Duodenal mucosa (tissue), 2 donors: ENCODE data around the gene ANO1.

Experiments used
- H3K27ac ChIP-seq: one replicate; pipeline ENCODE4 v1.7.0; 2013; ENCODE audit warnings: low read depth, low read length
- H3K27me3 ChIP-seq, 2 donors: one replicate each; pipeline ENCODE4 v1.7.0; 2013; ENCODE audit warnings: low read length in 2 of 2, control low read depth in 1 of 2; ENCODE audit not compliant: insufficient read depth in 2 of 2, control insufficient read depth in 1 of 2
- H3K36me3 ChIP-seq, 2 donors: one replicate each; pipeline ENCODE4 v1.7.0; 2013; ENCODE audit warnings: low read length in 2 of 2, control low read depth in 1 of 2; ENCODE audit not compliant: insufficient read depth in 2 of 2, control insufficient read depth in 1 of 2
- H3K4me1 ChIP-seq, 2 donors: one replicate each; pipeline ENCODE4 v1.7.0; 2013; ENCODE audit warnings: low read length in 2 of 2, control low read depth in 1 of 2; ENCODE audit not compliant: insufficient read depth in 2 of 2, control insufficient read depth in 1 of 2
- H3K4me3 ChIP-seq, 2 donors: one replicate each; pipeline ENCODE4 v1.7.0; 2013; ENCODE audit warnings: low read length in 2 of 2, low read depth in 1 of 2
- H3K9ac ChIP-seq, 2 donors: one replicate each; pipeline ENCODE4 v1.7.0; 2013; ENCODE audit warnings: low read length in 2 of 2, low read depth in 1 of 2
- H3K9me3 ChIP-seq, 2 donors: one replicate each; pipeline ENCODE4 v1.7.0; 2013; ENCODE audit warnings: low read length in 2 of 2, control low read depth in 1 of 2; ENCODE audit not compliant: control insufficient read depth in 1 of 2

ANO1 gene

DNA sequence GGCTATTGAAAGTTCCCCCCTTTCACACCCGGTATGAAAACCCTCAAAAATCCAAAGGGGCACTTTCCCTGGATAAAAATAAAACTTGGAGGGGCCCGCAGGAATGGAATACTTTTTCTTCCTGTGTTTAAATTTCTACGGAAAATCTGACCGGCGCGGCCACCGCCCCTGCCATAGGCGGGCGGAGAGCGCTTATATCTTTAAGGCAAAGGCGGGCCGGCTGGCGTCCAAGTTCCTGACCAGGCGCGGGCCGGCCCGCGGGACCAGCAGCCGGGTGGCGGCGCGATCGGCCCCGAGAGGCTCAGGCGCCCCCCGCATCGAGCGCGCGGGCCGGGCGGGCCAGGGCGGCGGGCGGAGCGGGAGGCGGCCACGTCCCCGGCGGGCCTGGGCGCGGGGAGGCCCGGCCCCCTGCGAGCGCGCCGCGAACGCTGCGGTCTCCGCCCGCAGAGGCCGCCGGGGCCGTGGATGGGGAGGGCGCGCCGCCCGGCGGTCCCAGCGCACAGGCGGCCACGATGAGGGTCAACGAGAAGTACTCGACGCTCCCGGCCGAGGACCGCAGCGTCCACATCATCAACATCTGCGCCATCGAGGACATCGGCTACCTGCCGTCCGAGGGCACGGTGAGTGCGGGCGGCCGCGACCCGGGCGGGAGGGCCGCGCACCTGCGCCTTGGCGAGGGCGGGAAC is at the start of gene ANO1:
Gene ANO1, plus strand, starts transcription at position 223 of the 686 bp plus-strand sequence. Its CDS starts 290 bp downstream, at position 513.
- Histone ChIP-seq H3K4me1 (peaks cover 0 to 5% of the 10 kb centered on the region in 2 donors), H3K27ac (no peak within 1 kb of the TSS), H3K36me3 (no peaks in the 10 kb centered on the region), H3K9ac (no peak within 1 kb of the TSS), H3K9me3 (no peaks in the 10 kb centered on the region), H3K4me3 (no peak within 1 kb of the TSS), H3K27me3 (peaks cover 49 to 50% of the 10 kb centered on the region in 2 donors)

DNA sequence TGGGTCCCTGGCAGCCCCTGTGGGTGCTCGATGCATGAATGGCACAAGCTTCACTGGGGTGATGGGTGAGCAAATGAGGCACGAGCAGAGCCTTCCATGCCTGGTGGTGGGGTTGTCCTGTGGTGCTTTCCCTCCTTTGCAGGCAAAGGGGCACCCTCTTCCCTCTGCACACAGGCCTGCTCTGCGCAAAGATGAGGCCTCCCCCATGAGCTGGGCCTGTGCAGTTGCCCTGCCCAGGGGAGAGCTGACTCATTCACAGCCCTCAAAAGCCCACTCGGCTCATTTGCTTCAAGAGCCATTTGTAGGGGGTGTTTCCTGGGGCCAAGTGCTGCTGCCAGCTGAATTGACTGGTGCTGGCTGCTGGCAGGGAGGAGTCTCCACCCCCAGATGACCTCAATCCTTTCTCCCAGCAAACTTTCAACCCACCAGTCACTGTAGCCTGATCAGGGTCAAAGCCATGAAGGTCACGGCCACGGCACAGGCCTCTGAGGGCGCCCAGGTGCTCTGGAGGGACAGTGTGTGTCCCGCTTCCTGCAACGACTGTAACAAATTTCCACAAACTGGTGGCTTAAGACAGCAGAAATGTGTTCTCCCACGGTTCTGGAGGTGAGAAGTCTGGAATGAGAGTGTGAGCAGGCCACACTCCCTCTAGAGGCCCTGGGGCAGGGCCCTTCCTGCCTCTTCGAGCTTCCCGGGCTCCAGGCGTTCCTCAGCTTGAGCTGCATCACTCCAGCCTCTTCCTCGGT is 48.8 kb upstream of the ANO1 start:
- Histone ChIP-seq H3K36me3 (no peaks in the 10 kb centered on the region), H3K4me1 (no peaks in the 10 kb centered on the region), H3K27ac (no peak overlapping the region), H3K9me3 (no peaks in the 10 kb centered on the region), H3K4me3 (no peak overlapping the region), H3K9ac (no peak overlapping the region), H3K27me3 (no peaks in the 10 kb centered on the region)

DNA sequence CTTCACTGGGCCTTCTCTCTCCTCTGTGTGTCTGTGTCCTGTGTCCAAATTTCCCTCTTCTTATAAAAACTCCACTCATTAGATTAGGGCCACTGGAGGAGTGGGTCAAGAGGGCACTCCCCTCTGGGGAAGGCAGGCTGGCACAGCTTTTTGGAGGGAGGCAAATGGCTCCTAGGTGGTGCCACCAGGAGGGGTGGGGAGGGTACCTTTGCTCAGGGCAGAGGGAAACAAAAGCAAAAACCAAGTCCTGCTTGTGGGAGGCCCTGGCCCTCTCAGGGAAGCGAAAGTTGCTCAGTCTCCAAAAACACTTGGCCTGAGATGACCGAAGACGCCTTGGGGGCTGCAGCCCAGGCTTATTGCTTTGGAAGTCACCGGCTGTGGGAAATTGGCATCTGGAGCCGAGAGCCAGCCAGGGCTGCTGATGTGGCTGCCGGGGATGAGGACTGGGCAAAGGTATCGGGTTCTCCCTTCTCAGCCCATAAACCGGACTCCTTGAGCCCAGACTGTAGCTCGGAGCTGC is 48.2 kb upstream of the ANO1 start:
- H3K4me3 ChIP-seq, result no peak overlapping the region
- no peaks in the 10 kb centered on the region for H3K27me3 ChIP-seq
- no peaks in the 10 kb centered on the region for H3K4me1 ChIP-seq
- H3K27ac ChIP-seq, result no peak overlapping the region
- H3K36me3 ChIP-seq, result no peaks in the 10 kb centered on the region
- H3K9ac ChIP-seq, result no peak overlapping the region
- H3K9me3 ChIP-seq, result no peaks in the 10 kb centered on the region

DNA sequence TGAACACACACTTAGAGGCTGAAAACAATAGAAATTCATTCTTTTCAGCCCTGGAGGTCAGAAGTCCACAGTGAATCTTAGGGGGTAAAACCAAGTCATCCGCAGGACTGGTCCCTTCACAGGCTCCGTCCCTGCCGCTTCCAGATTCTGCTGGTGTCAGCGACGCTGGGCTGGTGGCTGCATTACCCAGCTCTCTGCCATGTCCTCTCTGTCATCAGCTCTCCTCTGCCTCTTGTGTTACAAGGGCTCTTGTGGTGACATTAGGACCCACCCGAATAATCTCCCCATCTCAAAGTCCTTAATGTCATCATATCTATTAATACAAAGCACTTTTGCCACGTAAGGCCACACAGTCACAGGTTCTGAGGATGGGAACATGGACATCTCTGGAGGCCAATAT is 47.7 kb upstream of the ANO1 start:
- H3K27ac ChIP-seq, result no peak overlapping the region
- H3K36me3 ChIP-seq, result no peaks in the 10 kb centered on the region

DNA sequence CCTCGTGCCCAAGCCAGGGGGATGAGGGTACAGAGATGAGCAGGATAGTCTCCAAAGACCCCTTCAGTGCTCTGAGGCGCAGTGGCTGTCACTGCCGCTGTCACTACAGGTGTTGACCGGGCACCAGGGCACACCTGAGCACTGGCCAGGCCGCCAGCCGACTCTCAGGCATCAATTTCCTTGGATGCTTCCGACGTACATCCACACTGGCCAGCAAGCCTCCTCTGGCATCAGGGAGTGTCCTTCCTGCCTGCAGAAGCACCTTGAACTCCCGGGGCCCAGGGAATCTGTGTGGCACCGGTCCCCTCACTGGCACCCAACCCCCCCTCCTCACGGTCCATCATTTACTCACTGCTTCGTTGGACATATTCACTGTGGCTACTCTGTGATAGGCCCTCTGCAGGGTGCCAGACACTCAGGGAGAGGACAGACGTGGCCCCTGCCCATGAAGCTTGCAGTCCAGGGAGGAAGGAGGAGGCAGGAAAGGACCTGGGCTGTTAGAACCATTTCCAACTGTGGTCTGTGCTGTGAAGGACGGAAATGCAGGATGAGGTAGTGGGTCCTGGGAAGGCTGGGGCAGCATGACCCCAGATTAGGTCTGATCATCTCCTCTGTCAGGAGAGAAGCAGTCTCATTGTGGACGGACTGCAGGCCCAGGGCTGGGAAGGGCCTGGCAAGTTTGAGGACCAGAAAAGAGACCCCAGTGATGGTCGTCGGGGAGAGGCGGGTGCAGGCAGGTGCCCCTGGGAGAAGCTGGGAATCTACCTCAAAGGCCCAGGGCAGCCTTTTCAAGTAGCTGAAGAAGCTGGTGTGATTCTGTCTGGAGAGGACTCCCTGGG is 46.3 kb upstream of the ANO1 start:
- Histone ChIP-seq H3K4me1 (no peaks in the 10 kb centered on the region), H3K9me3 (no peaks in the 10 kb centered on the region), H3K27ac (no peak overlapping the region), H3K9ac (no peak overlapping the region), H3K4me3 (no peak overlapping the region), H3K27me3 (no peaks in the 10 kb centered on the region), H3K36me3 (no peaks in the 10 kb centered on the region)

More for the DNA sequence above, 47.7 kb upstream of the ANO1 start:
- H3K9me3 ChIP-seq, result no peaks in the 10 kb centered on the region
- no peaks in the 10 kb centered on the region for H3K27me3 ChIP-seq
- H3K4me3 ChIP-seq, result no peak overlapping the region
- H3K4me1 ChIP-seq, result no peaks in the 10 kb centered on the region
- no peak overlapping the region for H3K9ac ChIP-seq

DNA sequence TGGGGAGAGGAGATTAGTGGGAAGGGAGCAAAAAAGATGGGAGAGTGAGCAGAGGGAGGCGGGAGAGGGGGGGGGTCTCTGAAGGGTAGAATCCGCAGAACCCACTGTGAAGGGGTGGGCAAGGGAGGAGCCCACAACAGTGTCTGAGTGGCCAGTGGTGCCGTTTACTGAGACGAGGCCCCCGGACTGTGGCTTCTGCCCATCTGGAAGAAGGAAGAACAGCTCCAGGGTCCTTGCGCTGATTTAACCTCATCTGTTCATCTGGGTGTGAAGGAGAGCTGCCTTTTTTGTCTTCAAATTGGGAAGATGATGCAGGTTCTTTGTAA is 45.7 kb upstream of the ANO1 start:
- Histone ChIP-seq H3K9ac (no peak overlapping the region), H3K27ac (no peak overlapping the region), H3K36me3 (no peaks in the 10 kb centered on the region), H3K4me1 (no peaks in the 10 kb centered on the region), H3K27me3 (no peaks in the 10 kb centered on the region), H3K4me3 (no peak overlapping the region), H3K9me3 (peaks cover 0 to under 1% of the 10 kb centered on the region in 2 donors)

DNA sequence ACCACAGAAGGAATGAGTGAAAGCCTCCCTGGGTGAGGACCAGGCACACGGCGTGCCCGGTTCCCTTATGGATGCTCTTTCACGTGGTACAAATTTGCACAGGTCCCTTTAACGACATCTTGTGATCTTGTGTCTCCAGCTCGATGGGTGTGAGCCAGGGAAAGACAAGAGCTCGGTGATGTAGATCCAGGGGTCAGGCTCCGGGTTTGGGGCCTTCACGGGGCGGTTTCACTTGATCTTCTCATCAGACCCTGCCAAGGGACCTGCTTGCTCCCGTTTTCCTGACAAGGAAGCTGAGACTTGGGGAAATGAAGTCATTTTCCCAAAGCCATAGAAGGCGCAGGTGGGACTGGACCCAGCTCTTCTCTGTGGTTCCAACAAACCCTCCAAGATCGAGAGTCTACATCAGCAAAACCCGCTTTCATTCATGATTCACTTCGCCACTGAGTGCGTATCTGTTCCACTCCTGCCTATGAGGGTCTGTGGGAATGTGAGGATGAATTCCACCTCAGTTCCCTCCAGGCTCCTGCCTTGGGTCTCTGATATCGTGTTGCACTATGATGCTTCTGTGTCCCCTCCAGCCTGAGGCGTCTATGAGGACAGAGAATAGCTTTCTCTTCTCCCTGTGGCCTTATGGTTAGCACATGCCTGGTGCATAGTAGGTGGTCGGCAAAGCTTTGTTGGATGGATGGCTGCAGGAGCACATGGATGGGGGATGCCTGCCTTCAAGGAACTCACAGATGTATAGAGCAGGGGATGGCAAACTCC is 45.0 kb upstream of the ANO1 start:
- H3K27me3 ChIP-seq, result no peaks in the 10 kb centered on the region
- H3K9me3 ChIP-seq, result peaks cover 0 to 7% of the 10 kb centered on the region in 2 donors
- no peak overlapping the region for H3K9ac ChIP-seq
- H3K4me1 ChIP-seq, result no peaks in the 10 kb centered on the region
- no peak overlapping the region for H3K4me3 ChIP-seq
- H3K27ac ChIP-seq, result no peak overlapping the region
- no peaks in the 10 kb centered on the region for H3K36me3 ChIP-seq

DNA sequence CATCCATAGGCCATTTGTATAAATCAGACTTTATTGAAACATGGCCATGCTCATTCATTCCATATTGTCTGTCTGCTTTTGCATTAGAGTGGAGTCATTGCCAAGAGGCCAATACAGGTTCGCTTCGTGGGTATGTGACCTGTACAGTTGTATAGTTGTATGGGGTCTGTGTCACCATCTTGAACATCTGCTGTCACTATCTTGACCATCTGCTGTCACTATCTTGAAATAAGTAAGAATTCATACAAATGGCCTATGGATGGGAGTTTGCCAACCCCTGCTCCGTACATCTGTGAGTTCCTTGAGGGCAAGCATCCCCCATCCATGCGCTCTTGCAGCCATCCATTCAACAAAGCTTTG is 44.4 kb upstream of the ANO1 start:
- H3K9me3 ChIP-seq, result peaks cover 0 to 13% of the 10 kb centered on the region in 2 donors
- no peak overlapping the region for H3K27ac ChIP-seq
- H3K9ac ChIP-seq, result no peak overlapping the region
- H3K36me3 ChIP-seq, result no peaks in the 10 kb centered on the region
- H3K4me1 ChIP-seq, result no peaks in the 10 kb centered on the region
- H3K27me3 ChIP-seq, result no peaks in the 10 kb centered on the region
- no peak overlapping the region for H3K4me3 ChIP-seq

DNA sequence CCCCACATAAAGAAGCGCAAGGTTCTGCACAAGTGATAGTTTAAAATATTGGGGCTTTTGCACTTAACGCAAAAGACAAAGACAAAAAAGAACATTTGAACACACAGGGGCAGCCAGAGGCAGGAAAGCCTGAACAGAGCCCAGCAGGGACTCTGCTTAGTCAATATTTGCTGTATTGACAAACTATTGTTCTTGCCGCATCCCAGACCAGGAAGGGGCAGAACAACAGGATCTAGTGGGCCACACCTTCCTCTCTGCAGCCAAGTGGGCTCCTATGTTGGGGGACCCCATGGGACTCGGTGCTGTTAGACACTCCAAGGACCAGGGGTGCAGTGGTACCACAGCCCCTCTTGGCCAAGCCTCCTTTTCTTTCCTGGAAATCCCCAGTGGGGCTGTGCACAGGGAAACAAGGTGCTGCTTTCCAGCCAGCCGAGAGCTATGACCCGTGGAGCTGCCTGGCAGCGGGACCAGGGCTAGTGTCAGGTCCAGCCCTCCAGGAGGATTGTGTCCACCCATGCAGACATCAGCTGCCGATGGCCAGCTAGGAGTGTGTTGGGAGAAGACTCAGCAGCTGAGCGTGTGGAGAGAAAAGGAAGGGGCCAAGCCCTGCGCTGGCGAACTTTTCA is 43.3 kb upstream of the ANO1 start:
- H3K27ac ChIP-seq, result no peak overlapping the region
- H3K9me3 ChIP-seq, result peaks cover 0 to 14% of the 10 kb centered on the region in 2 donors
- H3K9ac ChIP-seq, result no peak overlapping the region
- H3K27me3 ChIP-seq, result no peaks in the 10 kb centered on the region
- H3K36me3 ChIP-seq, result no peaks in the 10 kb centered on the region
- H3K4me3 ChIP-seq, result no peak overlapping the region
- no peaks in the 10 kb centered on the region for H3K4me1 ChIP-seq
